VCaP (cell line): ENCODE results near the gene DZIP1L.

Source experiments
- H3K27ac ChIP-seq: fragments of 450-650 bp; 2 replicates; pipeline ENCODE4 v1.5.1; 2017
- TF ChIP-seq, protein P1 (sequence below): fragments of 450-650 bp; conservative IDR thresholded peaks from 2 replicates; pipeline ENCODE4 v1.5.1; 2017; ENCODE audit warnings: mild to moderate bottlenecking, moderate library complexity

The DZIP1L gene

DNA sequence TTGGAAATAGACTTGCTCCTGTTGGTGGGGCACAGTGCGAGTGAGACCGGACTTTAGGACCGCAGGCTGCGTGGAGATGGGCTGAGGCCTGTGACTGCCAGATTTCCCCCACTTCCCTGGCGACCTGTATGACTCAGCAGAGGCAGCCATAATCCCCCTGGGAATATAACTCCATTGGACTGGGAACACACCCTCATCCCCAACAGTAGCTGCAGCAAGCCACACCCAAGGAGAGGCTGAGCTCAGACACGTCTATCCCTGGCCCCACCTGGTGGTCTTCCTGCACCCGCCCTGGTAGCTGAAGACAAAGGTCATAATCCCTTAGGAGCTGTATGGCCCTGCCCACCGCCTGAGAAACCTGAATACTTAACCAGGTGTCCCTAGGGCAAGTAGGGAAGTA lies 42.6 kb downstream of the DZIP1L start:
- TF ChIP-seq, protein P1, sequence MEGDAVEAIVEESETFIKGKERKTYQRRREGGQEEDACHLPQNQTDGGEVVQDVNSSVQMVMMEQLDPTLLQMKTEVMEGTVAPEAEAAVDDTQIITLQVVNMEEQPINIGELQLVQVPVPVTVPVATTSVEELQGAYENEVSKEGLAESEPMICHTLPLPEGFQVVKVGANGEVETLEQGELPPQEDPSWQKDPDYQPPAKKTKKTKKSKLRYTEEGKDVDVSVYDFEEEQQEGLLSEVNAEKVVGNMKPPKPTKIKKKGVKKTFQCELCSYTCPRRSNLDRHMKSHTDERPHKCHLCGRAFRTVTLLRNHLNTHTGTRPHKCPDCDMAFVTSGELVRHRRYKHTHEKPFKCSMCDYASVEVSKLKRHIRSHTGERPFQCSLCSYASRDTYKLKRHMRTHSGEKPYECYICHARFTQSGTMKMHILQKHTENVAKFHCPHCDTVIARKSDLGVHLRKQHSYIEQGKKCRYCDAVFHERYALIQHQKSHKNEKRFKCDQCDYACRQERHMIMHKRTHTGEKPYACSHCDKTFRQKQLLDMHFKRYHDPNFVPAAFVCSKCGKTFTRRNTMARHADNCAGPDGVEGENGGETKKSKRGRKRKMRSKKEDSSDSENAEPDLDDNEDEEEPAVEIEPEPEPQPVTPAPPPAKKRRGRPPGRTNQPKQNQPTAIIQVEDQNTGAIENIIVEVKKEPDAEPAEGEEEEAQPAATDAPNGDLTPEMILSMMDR, result no peak
- no peak overlapping the region for H3K27ac ChIP-seq

- no peak overlapping the region for H3K27ac ChIP-seq
- TF ChIP-seq, protein P1, result no peak
These were observed 45.4 kb downstream of the DZIP1L start for GRCh38 chr3:138070006-138070405.

- H3K27ac ChIP-seq, result no peak overlapping the region
- TF ChIP-seq, protein P1, result peak; percentile 96
These were observed 46.7 kb downstream of the DZIP1L start for GRCh38 chr3:138068579-138069174.

DNA sequence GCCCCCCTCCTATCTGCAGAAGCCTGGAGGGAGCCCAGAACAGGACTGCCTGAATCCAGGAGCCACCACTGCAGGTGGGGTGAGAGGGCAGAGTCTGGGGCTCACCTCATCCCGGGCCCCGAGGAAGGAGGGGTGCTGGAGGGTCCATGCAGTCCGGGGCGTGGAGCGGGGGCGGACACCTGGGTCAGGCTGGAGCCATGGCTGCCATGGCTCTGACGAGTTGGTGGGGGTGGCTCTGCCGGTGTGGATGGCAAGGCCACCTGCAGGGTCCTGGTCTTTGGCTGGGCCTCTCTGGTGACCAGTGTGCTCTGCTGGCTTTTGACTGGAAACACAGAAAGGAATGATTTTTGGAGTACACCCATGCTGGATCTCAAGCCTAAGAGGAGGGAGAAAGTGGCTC lies 47.4 kb downstream of the DZIP1L start:
- no peak overlapping the region for H3K27ac ChIP-seq
- TF ChIP-seq, protein P1, result no peak

DNA sequence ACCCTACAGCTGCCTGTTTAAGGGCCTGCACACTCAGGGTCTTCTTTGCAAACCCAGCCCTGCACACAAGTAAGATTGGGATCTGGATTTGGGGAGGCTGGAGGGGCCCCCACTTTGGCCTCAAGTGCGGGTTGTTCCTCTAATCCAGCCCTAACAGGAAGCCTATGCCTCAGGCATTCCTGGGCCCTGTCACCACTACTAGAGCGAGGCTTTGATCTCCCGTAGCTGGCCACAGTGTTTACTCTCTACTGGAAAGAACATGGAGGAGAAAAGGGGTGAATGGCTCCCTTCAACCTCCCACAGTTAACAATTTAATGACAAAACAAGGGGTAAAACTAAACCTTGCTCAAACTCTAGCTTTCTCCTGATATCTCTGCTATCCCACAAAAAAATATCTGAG lies 48.4 kb downstream of the DZIP1L start:
- TF ChIP-seq, protein P1, result no peak
- H3K27ac ChIP-seq, result no peak overlapping the region

- TF ChIP-seq, protein P1, result no peak
- H3K27ac ChIP-seq, result no peak overlapping the region
These were observed 49.0 kb downstream of the DZIP1L start for GRCh38 chr3:138066383-138066782.

- TF ChIP-seq, protein P1, result no peak
These were observed 49.5 kb downstream of the DZIP1L start for GRCh38 chr3:138065949-138066348.

More at GRCh38 chr3:138065949-138066348, 49.5 kb downstream of the DZIP1L start:
- no peak overlapping the region for H3K27ac ChIP-seq
